Nephron progenitor cell (in vitro differentiated cells): Measurements from ENCODE around the gene MYLK.

Experiments used
- DNase-seq: peaks from one replicate; pipeline ENCODE4 v3.0.0; 2021
- H3K27ac Mint-ChIP-seq: 2 replicates; pipeline ENCODE4 v1.8.0; 2021; ENCODE audit warnings: mild to moderate bottlenecking, moderate library complexity, mixed read lengths
- H3K27me3 Mint-ChIP-seq: 2 replicates; pipeline ENCODE4 v1.8.0; 2021; ENCODE audit warnings: mild to moderate bottlenecking, low read depth, mixed read lengths; ENCODE audit not compliant: poor library complexity
- H3K36me3 Mint-ChIP-seq: 2 replicates; pipeline ENCODE4 v1.8.0; 2021; ENCODE audit warnings: low read depth, mixed read lengths
- H3K4me1 Mint-ChIP-seq: 2 replicates; pipeline ENCODE4 v1.8.0; 2021; ENCODE audit warnings: mixed read lengths
- H3K4me3 Mint-ChIP-seq: 2 replicates; pipeline ENCODE4 v1.8.0; 2021; ENCODE audit warnings: mild to moderate bottlenecking, moderate library complexity, mixed read lengths
- H3K9me3 Mint-ChIP-seq: 2 replicates; pipeline ENCODE4 v1.8.0; 2021; ENCODE audit warnings: mild to moderate bottlenecking, moderate library complexity, mixed read lengths
- TF ChIP-seq, protein P1 (sequence below): fragments of 200-600 bp; sonication (generic); IDR thresholded peaks from 2 replicates; pipeline ENCODE4 v1.5.0; 2021; ENCODE audit warnings: antibody characterized with exemption

Gene MYLK

DNA sequence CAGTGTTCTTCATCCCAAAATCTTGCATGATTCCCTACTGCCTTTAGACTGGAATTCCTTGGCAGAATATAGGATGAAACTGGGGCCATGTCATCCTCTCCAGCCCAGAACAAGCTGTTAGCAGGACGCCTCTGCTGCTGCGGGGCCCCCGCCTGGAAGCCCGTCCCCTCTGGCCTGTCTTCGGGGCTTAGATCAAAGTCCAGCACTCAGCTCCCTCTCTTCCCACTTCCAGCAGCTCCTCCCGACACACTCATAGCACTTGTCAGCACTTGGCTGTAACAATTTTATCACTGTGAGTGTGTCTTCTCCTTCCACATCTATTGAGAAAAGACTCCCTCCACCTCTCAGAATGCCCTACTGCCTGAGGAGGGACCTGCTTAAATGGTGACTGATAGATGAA, 187.3 kb downstream of the MYLK start:
- DNase-seq, result no peak
- H3K4me1 Mint-ChIP-seq, result peaks cover 97% of the 10 kb centered on the region
- peaks cover 4% of the 10 kb centered on the region for H3K27me3 Mint-ChIP-seq
- H3K9me3 Mint-ChIP-seq, result no peaks in the 10 kb centered on the region
- TF ChIP-seq, protein P1, sequence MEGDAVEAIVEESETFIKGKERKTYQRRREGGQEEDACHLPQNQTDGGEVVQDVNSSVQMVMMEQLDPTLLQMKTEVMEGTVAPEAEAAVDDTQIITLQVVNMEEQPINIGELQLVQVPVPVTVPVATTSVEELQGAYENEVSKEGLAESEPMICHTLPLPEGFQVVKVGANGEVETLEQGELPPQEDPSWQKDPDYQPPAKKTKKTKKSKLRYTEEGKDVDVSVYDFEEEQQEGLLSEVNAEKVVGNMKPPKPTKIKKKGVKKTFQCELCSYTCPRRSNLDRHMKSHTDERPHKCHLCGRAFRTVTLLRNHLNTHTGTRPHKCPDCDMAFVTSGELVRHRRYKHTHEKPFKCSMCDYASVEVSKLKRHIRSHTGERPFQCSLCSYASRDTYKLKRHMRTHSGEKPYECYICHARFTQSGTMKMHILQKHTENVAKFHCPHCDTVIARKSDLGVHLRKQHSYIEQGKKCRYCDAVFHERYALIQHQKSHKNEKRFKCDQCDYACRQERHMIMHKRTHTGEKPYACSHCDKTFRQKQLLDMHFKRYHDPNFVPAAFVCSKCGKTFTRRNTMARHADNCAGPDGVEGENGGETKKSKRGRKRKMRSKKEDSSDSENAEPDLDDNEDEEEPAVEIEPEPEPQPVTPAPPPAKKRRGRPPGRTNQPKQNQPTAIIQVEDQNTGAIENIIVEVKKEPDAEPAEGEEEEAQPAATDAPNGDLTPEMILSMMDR, result no peak
- H3K4me3 Mint-ChIP-seq, result peak overlapping the region; percentile 37
- H3K36me3 Mint-ChIP-seq, result no peaks in the 10 kb centered on the region
- peak overlapping the region; percentile 86 for H3K27ac Mint-ChIP-seq

DNA sequence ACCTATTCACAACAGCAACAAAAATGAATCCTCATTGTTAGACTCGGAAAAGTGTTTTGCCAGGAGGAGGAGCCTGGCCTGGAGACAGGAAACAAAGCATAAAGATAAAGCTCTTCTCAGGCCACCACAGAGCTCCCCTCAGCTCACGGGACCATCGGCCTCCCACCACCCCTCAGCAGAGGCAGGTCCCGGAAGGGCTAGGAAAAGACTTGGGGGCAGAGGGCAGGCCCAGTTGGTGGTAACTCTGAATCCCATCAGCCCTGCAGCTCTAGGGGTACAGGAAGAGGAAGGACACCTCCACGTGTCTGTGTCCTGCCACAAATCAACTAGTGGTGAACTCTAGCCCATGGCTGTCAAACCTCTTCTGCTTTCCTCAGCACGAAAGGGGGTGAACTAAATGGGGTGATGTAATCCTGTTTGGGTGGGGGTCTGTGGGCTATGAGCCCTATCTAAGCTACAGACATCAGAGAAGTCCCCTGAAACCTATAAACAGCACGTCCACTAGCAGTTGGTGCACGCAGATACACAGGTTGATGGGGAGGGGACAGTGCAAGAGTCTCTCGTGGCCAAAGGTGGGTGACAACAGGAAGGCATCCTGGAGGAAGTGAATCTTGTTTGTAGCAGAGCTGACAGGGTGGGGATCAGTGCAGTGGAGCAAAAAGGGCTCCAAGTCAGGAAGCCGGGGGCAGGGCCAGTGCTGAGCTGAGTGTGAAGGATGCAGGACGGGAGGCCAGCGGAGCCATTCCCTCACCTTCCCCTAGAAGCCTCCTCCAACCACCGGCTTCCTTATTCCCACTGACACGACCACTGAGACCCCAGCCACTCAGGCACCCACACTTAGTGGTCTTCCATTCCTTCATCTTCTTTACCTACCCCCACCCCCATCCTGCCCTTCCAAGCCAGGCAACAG, 188.1 kb downstream of the MYLK start:
- Mint-ChIP-seq H3K36me3 (no peaks in the 10 kb centered on the region), H3K27ac (peak overlapping the region; percentile 95), H3K4me3 (peak overlapping the region; percentile 61), H3K9me3 (no peaks in the 10 kb centered on the region), H3K27me3 (peaks cover 10% of the 10 kb centered on the region), H3K4me1 (peaks cover 97% of the 10 kb centered on the region)
- TF ChIP-seq, protein P1, result no peak
- DNase-seq, result no peak

DNA sequence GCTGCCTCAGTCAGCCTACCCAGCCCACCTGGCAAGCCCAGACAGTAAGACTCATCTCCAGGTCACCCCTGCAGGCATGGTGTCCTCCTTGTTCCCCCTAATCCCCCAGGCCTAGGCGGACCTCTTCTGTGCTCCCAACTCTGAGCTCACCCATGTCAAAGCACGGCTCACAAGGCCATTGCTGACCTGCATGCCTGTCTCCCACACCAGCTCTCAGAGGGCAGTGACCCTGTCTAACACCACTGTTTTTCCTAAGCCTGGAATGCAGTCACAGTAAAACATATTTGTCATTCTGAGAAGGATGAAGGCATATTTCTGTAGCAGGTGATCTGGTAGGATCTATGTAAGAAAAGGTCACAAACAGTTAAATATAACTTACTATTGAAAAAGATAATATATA, 189.0 kb downstream of the MYLK start:
- H3K36me3 Mint-ChIP-seq, result no peaks in the 10 kb centered on the region
- H3K27ac Mint-ChIP-seq, result peak overlapping the region; percentile 98
- peaks cover 6% of the 10 kb centered on the region for H3K27me3 Mint-ChIP-seq
- TF ChIP-seq, protein P1, result no peak
- peak; percentile 28 for DNase-seq
- peaks cover 97% of the 10 kb centered on the region for H3K4me1 Mint-ChIP-seq
- H3K9me3 Mint-ChIP-seq, result no peaks in the 10 kb centered on the region
- H3K4me3 Mint-ChIP-seq, result peak overlapping the region; percentile 24

DNA sequence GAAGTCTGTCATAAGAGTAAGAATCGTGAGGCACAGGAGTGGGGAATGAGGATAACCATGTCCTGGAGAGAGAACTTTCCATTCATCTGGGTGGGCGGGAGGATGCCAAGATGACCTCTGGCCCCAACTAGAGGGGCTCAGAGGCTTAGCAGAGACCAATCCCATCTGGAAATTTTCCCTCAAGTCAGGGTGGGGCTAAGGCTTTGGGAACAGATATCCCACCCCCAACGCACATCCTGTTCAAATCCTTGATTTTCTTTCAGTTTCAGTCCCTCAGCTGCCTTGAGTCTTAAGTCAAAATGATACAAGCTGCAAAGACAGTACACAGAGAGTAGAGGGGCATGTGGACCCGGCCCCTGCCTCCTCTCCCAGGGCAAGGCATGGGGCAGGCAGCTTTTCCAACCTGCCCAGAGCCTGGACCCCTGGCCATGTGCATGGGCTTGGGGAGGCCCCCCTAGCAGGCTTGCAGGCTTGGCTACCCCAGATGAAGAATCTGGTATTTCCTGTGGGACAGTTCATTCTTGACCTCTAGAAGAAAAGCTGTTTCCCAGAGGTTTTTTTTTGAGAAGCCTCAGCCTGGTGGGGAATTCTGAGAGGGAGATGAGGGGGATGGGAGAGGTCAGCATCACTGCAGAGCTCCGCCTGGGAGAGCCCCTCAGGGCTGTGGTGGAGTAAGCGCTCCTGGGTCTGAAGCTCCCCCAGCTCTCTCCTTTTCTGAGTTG, 189.6 kb downstream of the MYLK start:
- peak overlapping the region; percentile 28 for H3K4me3 Mint-ChIP-seq
- no peaks in the 10 kb centered on the region for H3K36me3 Mint-ChIP-seq
- H3K27ac Mint-ChIP-seq, result peak overlapping the region; percentile 98
- TF ChIP-seq, protein P1, result no peak
- no peak for DNase-seq
- H3K9me3 Mint-ChIP-seq, result no peaks in the 10 kb centered on the region
- peaks cover 6% of the 10 kb centered on the region for H3K27me3 Mint-ChIP-seq
- peaks cover 100% of the 10 kb centered on the region for H3K4me1 Mint-ChIP-seq

DNA sequence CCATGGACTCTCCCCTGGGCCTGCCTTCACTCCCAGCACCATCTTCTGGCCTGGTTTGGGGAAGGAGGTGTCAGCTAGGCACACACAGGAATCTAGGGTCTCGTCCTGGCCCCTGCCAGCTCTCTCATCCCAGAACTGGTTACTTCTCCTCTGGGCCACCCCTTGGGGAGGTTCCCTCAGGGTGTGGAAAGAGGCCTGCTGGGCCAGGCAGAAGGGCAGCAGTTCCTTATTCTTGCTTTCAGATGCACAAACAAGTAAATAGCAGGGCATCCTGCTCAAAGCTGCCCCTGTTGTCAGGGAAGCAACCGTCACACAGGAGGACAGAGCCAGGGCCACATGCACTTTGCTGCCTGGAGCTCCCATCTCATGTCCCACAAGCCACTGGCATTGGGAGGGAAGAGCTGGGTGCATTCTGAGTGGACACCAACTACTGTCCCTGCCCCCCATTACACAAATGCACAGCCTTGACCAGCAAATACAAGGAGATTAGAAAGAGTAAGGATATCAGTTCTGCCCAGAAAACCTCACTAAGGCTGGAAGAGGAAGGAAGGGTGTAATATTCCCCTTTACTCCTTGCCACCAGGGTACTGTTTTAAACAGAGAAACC, 190.4 kb downstream of the MYLK start:
- TF ChIP-seq, protein P1, result no peak
- H3K4me3 Mint-ChIP-seq, result no peak overlapping the region
- H3K36me3 Mint-ChIP-seq, result no peaks in the 10 kb centered on the region
- H3K4me1 Mint-ChIP-seq, result peaks cover 94% of the 10 kb centered on the region
- H3K9me3 Mint-ChIP-seq, result no peaks in the 10 kb centered on the region
- peaks cover 6% of the 10 kb centered on the region for H3K27me3 Mint-ChIP-seq
- peak overlapping the region; percentile 98 for H3K27ac Mint-ChIP-seq
- DNase-seq, result no peak
